ENCODE measurements around the gene TMED10. TPM values are rescaled to one million over a fixed set of nuclear protein-coding genes. Genes with fewer than 3 reads are reported as not detected.

The TMED10 gene
- total and polyA plus RNA-seq, 2 of the 13 experiments (the other 11 are each of a cell fraction or from before 2014, with no cell fraction given) = 311 to 377 TPM

- TF ChIP-seq ZNF512B (CRISPR knock-in tag; IDR thresholded peaks at IDR 0.05; ENCODE audit: borderline replicate concordance) (no peak), ZNF124 (CRISPR knock-in tag; IDR thresholded peaks at IDR 0.05) (no peak)
Observed at GRCh38 chr14:75147423-75148071, 28.9 kb downstream of the TMED10 start (continued).

- Histone ChIP-seq H3K27ac (ENCODE audit: extremely low read length, insufficient read depth, low read length) (no peak overlapping the region), H2AFZ (ENCODE audit: low read length) (no peak overlapping the region), H3K36me3 (replicated peaks in 1 of 2; ENCODE audit: control insufficient read depth in 1 of 2, insufficient read depth in 2 of 2, low read length in 2 of 2) (peaks cover 0 to 32% of the 10 kb centered on the region in 2 experiments), H3K4me2 (ENCODE audit: low read depth, low read length) (no peak overlapping the region), H4K20me1 (ENCODE audit: insufficient read depth, low read length) (no peaks in the 10 kb centered on the region), H3K4me3 (replicated peaks in 1 of 3; ENCODE audit: insufficient read depth in 1 of 3, low read depth in 2 of 3, low read length in 3 of 3) (no peak overlapping the region), H3K9ac (ENCODE audit: insufficient read depth, low read depth, low read length) (no peak overlapping the region), H3K9me3 (ENCODE audit: low read length) (no peaks in the 10 kb centered on the region), H3K27me3 (ENCODE audit: control insufficient read depth in 1 of 2, insufficient read depth in 2 of 2, low read length in 2 of 2) (no peaks in the 10 kb centered on the region), H3K79me2 (ENCODE audit: insufficient read depth, low read length) (peaks cover 36% of the 10 kb centered on the region), H3K4me1 (ENCODE audit: insufficient read depth, low read length) (peaks cover 52% of the 10 kb centered on the region)
- intact Hi-C loops (cut with micrococcal nuclease; ENCODE audit: unreplicated experiment) (no loop called here), in situ Hi-C loops (cut with HindIII; ENCODE audit: extremely low pct_ligation_motif_present, low pct_unique_long_range_greater_than_20kb) (no loop called here)
- FAIRE-seq (no peak), DNase-seq (ENCODE audit: low spot score) (no peak), ATAC-seq (no peak)
- ChIA-PET CTCF (ENCODE audit: low intra/inter-chr PET ratio, low total read pairs) (no interaction called here), POLR2A (no interaction called here)
- 100% methylated on average over 4 of the region's 5 CpGs for WGBS (ENCODE audit: low lambda C conversion rate)
- no TSS peak for BruUV-seq (replicated peaks)
- TF ChIP-seq ATF7 (IDR thresholded peaks at IDR 0.05) (no peak), ATF7 (CRISPR knock-in tag; IDR thresholded peaks at IDR 0.05) (no peak), HINFP (CRISPR knock-in tag; IDR thresholded peaks at IDR 0.05; ENCODE audit: low read depth) (no peak), FOXA1 (IDR thresholded peaks at IDR 0.05) (no peak), FOXA1 (CRISPR knock-in tag; IDR thresholded peaks at IDR 0.05) (no peak), ZNF772 (CRISPR knock-in tag; IDR thresholded peaks at IDR 0.05) (no peak), GTF2F1 (IDR thresholded peaks at IDR 0.05; ENCODE audit: low read length) (no peak), ZNF333 (CRISPR knock-in tag; IDR thresholded peaks at IDR 0.05; ENCODE audit: borderline replicate concordance) (no peak), ZNF275 (CRISPR knock-in tag; IDR thresholded peaks at IDR 0.05; ENCODE audit: borderline replicate concordance) (no peak), ZNF446 (CRISPR knock-in tag; IDR thresholded peaks at IDR 0.05) (no peak), NFKBIZ (CRISPR knock-in tag; IDR thresholded peaks at IDR 0.05) (no peak), GLI4 (CRISPR knock-in tag; IDR thresholded peaks at IDR 0.05; ENCODE audit: borderline replicate concordance) (no peak), BORCS8-MEF2B (CRISPR knock-in tag; IDR thresholded peaks at IDR 0.05) (no peak), CCDC6 (CRISPR knock-in tag; IDR thresholded peaks at IDR 0.05) (no peak), REL (CRISPR knock-in tag; conservative IDR thresholded peaks at IDR 0.05) (no peak), CERS6 (CRISPR knock-in tag; IDR thresholded peaks at IDR 0.05) (no peak)
Observed at GRCh38 chr14:75144944-75145343, 31.5 kb downstream of the TMED10 start.
